Measurements from ENCODE around the gene USHBP1.

Gene USHBP1

DNA sequence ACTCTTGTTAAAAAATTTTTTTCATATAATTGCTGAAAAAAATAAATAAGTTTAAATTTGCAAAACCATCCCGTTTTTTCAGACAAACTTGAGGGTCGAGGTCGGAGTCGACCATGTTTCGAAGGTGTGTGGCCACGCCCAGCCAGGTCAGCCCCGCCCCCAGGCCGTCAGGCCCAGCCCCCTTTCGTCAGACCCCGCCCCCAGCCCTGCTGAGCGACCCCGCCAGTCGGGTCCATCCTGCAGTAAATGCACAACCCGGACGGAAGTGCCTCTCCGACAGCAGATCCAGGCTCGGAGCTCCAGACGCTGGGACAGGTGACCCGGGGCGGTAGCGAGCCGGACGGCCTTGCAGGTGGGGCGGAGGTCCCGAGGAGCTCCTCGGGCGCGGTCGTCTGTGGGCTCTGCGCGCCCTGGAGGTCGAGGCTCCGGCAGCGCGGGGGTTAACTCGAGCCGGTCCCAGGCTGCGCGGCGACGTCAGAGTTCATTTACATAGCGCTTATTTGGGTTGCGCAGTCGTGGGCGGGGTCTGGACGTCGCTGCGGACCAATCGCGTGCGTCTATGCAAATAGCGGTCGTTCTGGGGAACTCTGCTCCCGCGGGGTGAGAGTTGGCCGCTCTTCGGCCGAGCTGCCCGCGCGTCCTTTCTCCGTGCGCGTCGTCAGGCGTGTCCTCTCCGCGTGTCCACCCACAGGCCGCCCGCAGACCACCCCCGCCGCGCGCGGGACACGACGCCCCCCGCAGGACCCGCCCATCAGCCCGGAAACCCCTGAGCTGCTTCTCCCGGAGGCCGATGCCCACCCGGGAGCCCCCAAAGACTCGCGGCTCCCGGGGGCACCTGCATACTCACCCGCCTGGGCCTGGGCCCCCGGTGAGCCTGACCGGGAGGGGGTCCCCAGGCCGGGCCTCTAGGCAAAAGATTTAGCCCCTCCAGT is 38.3 kb downstream of the USHBP1 start, which contains the start of gene OCEL1:
OCEL1 (plus strand) TSS at position 225 of the 932 bp plus-strand sequence; CDS start at position 247, 22 bp downstream.
- peaks cover 7% of the 10 kb centered on the region for H3K36me3 ChIP-seq (ENCODE audit: low read depth)
- TF ChIP-seq, protein P1, sequence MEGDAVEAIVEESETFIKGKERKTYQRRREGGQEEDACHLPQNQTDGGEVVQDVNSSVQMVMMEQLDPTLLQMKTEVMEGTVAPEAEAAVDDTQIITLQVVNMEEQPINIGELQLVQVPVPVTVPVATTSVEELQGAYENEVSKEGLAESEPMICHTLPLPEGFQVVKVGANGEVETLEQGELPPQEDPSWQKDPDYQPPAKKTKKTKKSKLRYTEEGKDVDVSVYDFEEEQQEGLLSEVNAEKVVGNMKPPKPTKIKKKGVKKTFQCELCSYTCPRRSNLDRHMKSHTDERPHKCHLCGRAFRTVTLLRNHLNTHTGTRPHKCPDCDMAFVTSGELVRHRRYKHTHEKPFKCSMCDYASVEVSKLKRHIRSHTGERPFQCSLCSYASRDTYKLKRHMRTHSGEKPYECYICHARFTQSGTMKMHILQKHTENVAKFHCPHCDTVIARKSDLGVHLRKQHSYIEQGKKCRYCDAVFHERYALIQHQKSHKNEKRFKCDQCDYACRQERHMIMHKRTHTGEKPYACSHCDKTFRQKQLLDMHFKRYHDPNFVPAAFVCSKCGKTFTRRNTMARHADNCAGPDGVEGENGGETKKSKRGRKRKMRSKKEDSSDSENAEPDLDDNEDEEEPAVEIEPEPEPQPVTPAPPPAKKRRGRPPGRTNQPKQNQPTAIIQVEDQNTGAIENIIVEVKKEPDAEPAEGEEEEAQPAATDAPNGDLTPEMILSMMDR (IDR thresholded peaks at IDR 0.05; ENCODE audit: poor library complexity, severe bottlenecking), result no peak
- H3K4me3 ChIP-seq (ENCODE audit: severe bottlenecking), result peak within 1 kb of the TSS; percentile 59
- peak; percentile 86 for ATAC-seq (ENCODE audit: low read depth)
- no peaks in the 10 kb centered on the region for H3K4me1 ChIP-seq (ENCODE audit: insufficient read depth, poor library complexity, severe bottlenecking)
- peak; percentile 98 for DNase-seq (ENCODE audit: low spot score)
- peak within 1 kb of the TSS; percentile 57 for H3K27ac ChIP-seq (ENCODE audit: poor library complexity, severe bottlenecking)
- H3K9me3 ChIP-seq (ENCODE audit: severe bottlenecking), result no peaks in the 10 kb centered on the region
- H3K27me3 ChIP-seq (ENCODE audit: insufficient read depth, poor library complexity, severe bottlenecking), result no peaks in the 10 kb centered on the region

DNA sequence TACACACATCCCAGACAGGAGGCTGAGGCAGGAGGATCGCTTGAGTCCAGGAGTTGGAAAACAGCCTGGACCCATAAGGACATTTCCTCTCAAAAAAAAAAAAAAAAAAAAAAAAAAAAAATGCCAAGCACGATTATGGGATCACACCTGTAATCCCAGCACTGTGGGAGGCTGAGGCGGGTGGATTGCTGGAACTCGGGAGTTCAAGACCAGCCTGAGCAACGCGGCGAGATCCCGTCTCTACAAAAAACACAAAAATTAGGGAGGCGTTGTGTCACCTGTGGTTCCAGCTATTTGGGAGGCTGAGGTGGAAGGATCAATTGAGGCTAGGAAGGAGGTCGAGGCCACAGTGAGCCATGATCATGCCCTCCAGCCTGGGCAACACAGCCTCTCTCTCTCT is 39.5 kb downstream of the USHBP1 start:
- ATAC-seq (ENCODE audit: low read depth) (no peak), DNase-seq (ENCODE audit: low spot score) (no peak)
- Histone ChIP-seq H3K4me3 (ENCODE audit: severe bottlenecking) (no peak overlapping the region), H3K27ac (ENCODE audit: poor library complexity, severe bottlenecking) (no peak overlapping the region), H3K9me3 (ENCODE audit: severe bottlenecking) (no peaks in the 10 kb centered on the region), H3K36me3 (ENCODE audit: low read depth) (no peaks in the 10 kb centered on the region), H3K27me3 (ENCODE audit: insufficient read depth, poor library complexity, severe bottlenecking) (no peaks in the 10 kb centered on the region), H3K4me1 (ENCODE audit: insufficient read depth, poor library complexity, severe bottlenecking) (peaks cover 4% of the 10 kb centered on the region)
- TF ChIP-seq, protein P1 (IDR thresholded peaks at IDR 0.05; ENCODE audit: poor library complexity, severe bottlenecking), result no peak

DNA sequence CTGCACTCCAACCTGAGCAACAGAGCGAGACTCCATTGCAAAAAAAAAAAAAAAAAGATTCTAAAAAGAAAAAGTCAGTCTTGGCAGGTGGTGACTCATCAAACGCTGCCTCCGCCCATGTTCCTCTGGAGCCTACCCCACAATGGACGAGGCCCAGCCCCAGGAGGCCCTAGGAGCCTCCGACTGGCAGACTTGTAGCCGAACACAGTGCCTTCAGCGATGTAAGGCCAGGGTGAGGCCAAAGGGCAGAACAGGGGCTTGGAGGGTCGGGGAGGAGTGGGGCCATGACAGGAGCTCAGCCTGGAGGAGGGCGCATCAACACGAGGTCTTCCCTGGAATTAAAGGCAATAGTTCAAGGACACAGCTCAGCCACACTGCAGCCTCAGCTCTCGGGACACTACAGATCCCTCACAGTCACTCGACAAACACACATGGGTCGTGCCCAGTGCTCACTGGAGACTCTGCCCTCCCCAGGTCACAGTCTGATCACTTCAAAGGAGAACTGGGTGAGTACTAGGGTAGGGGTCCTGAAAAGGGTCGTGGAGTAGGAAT is 44.3 kb downstream of the USHBP1 start:
- Histone ChIP-seq H3K27me3 (ENCODE audit: insufficient read depth, poor library complexity, severe bottlenecking) (no peaks in the 10 kb centered on the region), H3K27ac (ENCODE audit: poor library complexity, severe bottlenecking) (peak overlapping the region; percentile 20), H3K36me3 (ENCODE audit: low read depth) (peaks cover 6% of the 10 kb centered on the region; the same call in 1 of the 2 replicates), H3K9me3 (ENCODE audit: severe bottlenecking) (no peaks in the 10 kb centered on the region), H3K4me3 (ENCODE audit: severe bottlenecking) (no peak overlapping the region), H3K4me1 (ENCODE audit: insufficient read depth, poor library complexity, severe bottlenecking) (peaks cover 4% of the 10 kb centered on the region)
- ATAC-seq (ENCODE audit: low read depth) (peak; percentile 63), DNase-seq (ENCODE audit: low spot score) (no peak)
- TF ChIP-seq, protein P1 (IDR thresholded peaks at IDR 0.05; ENCODE audit: poor library complexity, severe bottlenecking), result no peak

DNA sequence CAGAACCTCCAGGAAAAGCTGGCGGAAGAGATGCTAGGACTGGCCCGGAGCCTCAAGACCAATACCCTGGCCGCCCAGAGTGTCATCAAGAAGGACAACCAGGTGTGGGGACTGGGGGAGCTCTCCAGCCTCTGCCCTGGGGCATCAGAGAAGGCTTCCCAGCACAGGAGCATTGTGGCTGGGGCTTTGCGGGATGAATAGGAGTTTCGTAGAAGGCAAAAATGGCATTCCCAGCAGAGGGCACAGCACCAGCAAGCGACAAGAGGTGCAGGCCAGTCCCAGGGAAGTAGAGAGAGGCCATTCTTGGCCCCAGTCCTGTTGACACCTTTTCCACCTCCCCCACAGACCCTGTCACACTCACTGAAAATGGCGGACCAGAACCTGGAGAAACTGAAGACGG is 45.3 kb downstream of the USHBP1 start:
- Histone ChIP-seq H3K4me1 (ENCODE audit: insufficient read depth, poor library complexity, severe bottlenecking) (peaks cover 4% of the 10 kb centered on the region), H3K36me3 (ENCODE audit: low read depth) (peaks cover 6% of the 10 kb centered on the region; the same call in 1 of the 2 replicates), H3K27ac (ENCODE audit: poor library complexity, severe bottlenecking) (no peak overlapping the region), H3K9me3 (ENCODE audit: severe bottlenecking) (no peaks in the 10 kb centered on the region), H3K4me3 (ENCODE audit: severe bottlenecking) (no peak overlapping the region), H3K27me3 (ENCODE audit: insufficient read depth, poor library complexity, severe bottlenecking) (no peaks in the 10 kb centered on the region)
- ATAC-seq (ENCODE audit: low read depth) (no peak), DNase-seq (ENCODE audit: low spot score) (no peak)
- TF ChIP-seq, protein P1 (IDR thresholded peaks at IDR 0.05; ENCODE audit: poor library complexity, severe bottlenecking), result no peak

Data from RWPE2 (cell line).